Measurements from ENCODE around the gene MYO9A.

DNA sequence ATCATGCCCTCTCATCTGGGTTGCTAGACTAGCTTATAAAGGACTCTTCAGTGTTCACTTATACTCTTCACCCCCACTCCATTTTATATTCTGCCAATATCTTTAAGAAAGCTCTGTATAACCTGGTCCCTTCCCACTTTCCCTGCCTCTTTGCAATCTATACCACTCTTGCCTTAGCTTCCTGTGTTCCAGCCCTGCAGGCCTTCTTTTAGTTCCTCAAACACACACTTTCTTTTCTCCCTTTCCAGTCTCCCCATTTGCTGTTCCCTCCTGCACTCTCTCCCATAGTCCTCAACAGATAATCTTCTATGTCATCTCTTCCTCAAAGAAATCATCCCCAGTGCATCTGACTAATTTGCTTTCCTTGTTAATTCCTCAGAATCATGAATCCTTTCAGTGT lies 29.0 kb upstream of the MYO9A start:
- TF ChIP-seq, protein P1, sequence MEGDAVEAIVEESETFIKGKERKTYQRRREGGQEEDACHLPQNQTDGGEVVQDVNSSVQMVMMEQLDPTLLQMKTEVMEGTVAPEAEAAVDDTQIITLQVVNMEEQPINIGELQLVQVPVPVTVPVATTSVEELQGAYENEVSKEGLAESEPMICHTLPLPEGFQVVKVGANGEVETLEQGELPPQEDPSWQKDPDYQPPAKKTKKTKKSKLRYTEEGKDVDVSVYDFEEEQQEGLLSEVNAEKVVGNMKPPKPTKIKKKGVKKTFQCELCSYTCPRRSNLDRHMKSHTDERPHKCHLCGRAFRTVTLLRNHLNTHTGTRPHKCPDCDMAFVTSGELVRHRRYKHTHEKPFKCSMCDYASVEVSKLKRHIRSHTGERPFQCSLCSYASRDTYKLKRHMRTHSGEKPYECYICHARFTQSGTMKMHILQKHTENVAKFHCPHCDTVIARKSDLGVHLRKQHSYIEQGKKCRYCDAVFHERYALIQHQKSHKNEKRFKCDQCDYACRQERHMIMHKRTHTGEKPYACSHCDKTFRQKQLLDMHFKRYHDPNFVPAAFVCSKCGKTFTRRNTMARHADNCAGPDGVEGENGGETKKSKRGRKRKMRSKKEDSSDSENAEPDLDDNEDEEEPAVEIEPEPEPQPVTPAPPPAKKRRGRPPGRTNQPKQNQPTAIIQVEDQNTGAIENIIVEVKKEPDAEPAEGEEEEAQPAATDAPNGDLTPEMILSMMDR (conservative IDR thresholded peaks at IDR 0.05), result no peak
- TF ChIP-seq ZFX (IDR thresholded peaks at IDR 0.05), result no peak
